ENCODE data around the gene STAC3. TPM values are rescaled to one million over a fixed set of nuclear protein-coding genes. Genes with fewer than 3 reads are reported as not detected.
A peak's percentile ranks its signal among the peaks of the same experiment; 100 is the strongest.

STAC3 gene
- total RNA-seq, 1 donor from 2014 or later, result 4.6 TPM

DNA sequence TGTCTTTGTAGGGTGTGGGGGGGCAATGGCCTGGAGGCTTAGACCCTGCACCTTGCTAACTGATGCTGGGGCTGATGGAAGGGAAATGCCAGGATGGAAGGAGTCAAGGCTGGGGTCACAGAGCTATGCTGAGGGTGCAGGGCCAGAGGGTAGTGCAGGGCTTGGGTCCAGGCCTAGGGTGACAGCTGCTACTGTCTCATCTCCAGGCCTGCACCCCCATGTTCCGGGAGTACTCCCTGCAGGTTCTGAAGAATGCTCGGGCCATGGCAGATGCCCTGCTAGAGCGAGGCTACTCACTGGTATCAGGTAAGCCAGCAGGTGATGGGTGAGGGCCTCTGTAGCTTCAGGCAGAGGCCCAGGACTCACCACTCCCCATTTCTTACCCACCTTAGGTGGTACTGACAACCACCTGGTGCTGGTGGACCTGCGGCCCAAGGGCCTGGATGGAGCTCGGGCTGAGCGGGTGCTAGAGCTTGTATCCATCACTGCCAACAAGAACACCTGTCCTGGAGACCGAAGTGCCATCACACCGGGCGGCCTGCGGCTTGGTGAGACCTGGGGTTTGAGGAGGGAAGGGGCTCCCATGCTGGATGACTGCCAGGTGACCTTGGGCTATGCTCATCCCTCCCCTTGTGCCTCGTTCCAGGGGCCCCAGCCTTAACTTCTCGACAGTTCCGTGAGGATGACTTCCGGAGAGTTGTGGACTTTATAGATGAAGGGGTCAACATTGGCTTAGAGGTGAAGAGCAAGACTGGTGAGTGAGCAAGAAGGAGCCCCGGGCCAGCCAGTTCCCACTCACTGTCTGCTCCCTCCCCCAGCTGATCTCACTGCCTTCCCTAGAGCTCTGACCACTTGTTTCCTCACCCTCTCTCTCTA lies 17.4 kb downstream of the STAC3 start:
- peak overlapping the region; percentile 96 for H3K27ac Mint-ChIP-seq
- no peak for ATAC-seq (ENCODE audit: low read depth)
- intact Hi-C loops (cut with micrococcal nuclease), result loop anchor here (1.0 kb wide), 1 partner anchor 7 kb away; no protein-coding TSS in a partner anchor
- POLR2A ChIA-PET, result interaction anchor here (0.9 to 1.3 kb wide), 3 partner anchors 9 to 122 kb away, joined by 3 to 4 read pairs (median 4); partner anchors contain the start of gene STAT6
- peaks cover 94% of the 10 kb centered on the region for H3K4me1 Mint-ChIP-seq
- DNase-seq, result no peak
- TF ChIP-seq, protein P1, sequence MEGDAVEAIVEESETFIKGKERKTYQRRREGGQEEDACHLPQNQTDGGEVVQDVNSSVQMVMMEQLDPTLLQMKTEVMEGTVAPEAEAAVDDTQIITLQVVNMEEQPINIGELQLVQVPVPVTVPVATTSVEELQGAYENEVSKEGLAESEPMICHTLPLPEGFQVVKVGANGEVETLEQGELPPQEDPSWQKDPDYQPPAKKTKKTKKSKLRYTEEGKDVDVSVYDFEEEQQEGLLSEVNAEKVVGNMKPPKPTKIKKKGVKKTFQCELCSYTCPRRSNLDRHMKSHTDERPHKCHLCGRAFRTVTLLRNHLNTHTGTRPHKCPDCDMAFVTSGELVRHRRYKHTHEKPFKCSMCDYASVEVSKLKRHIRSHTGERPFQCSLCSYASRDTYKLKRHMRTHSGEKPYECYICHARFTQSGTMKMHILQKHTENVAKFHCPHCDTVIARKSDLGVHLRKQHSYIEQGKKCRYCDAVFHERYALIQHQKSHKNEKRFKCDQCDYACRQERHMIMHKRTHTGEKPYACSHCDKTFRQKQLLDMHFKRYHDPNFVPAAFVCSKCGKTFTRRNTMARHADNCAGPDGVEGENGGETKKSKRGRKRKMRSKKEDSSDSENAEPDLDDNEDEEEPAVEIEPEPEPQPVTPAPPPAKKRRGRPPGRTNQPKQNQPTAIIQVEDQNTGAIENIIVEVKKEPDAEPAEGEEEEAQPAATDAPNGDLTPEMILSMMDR (IDR thresholded peaks at IDR 0.05), result no peak
- H3K27me3 Mint-ChIP-seq, result peaks cover 5% of the 10 kb centered on the region
- CTCF ChIA-PET, result interaction anchor here (2.4 to 20.9 kb wide), 2 partner anchors 9 to 18 kb away, joined by 9 to 390 read pairs; partner anchors contain the start of gene NXPH4
- H3K9me3 Mint-ChIP-seq, result no peaks in the 10 kb centered on the region
- H3K36me3 Mint-ChIP-seq (ENCODE audit: low read depth), result peaks cover 54% of the 10 kb centered on the region
- peak overlapping the region; percentile 80 for H3K4me3 Mint-ChIP-seq

DNA sequence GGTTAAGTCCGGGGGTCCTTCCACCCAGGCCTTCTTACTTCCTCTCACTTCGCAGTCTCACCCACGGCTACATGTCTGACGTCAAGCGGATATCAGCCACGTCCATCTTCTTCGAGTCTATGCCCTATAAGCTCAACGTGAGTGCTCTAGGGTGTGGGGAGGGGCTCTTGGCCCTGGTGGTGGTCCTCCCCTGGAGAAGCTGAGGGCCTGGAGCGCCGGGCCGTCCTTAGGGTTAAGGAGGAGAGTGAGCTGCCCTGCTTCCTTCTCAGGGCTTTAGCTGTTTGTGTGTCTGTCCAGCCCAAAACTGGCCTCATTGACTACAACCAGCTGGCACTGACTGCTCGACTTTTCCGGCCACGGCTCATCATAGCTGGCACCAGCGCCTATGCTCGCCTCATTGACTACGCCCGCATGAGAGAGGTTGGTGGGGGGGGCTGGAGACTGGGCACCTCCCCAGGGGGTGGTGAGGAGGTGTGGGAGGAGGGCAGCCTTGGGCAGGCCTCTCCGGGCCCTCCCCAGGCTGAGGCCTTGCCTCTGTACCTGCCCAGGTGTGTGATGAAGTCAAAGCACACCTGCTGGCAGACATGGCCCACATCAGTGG lies 18.7 kb downstream of the STAC3 start:
- Mint-ChIP-seq H3K27me3 (no peaks in the 10 kb centered on the region), H3K36me3 (ENCODE audit: low read depth) (peaks cover 54% of the 10 kb centered on the region), H3K27ac (no peak overlapping the region), H3K4me3 (peak overlapping the region; percentile 98), H3K4me1 (peaks cover 90% of the 10 kb centered on the region), H3K9me3 (no peaks in the 10 kb centered on the region)
- ChIA-PET POLR2A (interaction anchor here (3.9 kb wide), 1 partner anchor 16 kb away, joined by 65 read pairs; the partner anchor contains the start of gene NXPH4), CTCF (interaction anchor here (2.4 to 20.9 kb wide), 2 partner anchors 11 to 16 kb away, joined by 9 to 390 read pairs; partner anchors contain the start of gene NXPH4)
- ATAC-seq (ENCODE audit: low read depth) (no peak), DNase-seq (no peak)
- TF ChIP-seq, protein P1 (IDR thresholded peaks at IDR 0.05), result no peak
- intact Hi-C loops (cut with micrococcal nuclease), result no loop called here

DNA sequence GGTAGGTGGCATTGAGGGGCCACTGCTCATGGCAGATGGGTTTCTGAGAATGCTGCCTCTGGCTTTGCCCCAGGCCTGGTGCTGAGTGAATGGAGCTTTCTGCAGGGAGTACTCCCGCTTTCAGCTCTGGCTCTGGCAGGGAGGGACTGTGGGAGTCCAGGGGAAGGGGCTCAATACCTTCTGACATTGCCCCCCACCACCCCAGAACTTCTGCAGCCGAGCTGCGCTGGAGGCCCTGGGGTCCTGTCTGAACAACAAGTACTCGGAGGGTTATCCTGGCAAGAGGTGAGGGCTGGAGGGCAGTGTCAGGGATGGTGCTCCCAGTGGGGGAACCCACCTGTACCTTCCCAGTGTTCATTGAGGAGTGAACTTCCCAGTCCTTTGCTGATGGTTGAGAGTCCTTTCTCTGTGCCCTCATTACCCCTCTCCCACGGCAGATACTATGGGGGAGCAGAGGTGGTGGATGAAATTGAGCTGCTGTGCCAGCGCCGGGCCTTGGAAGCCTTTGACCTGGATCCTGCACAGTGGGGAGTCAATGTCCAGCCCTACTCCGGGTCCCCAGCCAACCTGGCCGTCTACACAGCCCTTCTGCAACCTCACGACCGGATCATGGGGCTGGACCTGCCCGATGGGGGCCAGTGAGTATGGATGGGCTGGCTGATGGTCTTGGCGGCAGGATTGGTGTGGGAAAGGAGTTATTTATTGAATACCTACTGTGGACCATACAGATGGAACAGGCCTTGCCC lies 19.5 kb downstream of the STAC3 start:
- Mint-ChIP-seq H3K27ac (peak overlapping the region; percentile 97), H3K4me1 (peaks cover 88% of the 10 kb centered on the region), H3K4me3 (peak overlapping the region; percentile 98), H3K27me3 (no peaks in the 10 kb centered on the region), H3K9me3 (no peaks in the 10 kb centered on the region), H3K36me3 (ENCODE audit: low read depth) (peaks cover 54% of the 10 kb centered on the region)
- no peak for DNase-seq
- TF ChIP-seq, protein P1 (IDR thresholded peaks at IDR 0.05), result no peak
- intact Hi-C loops (cut with micrococcal nuclease), result no loop called here
- ChIA-PET POLR2A (interaction anchor here (3.9 to 10.6 kb wide), 2 partner anchors 8 to 15 kb away, joined by 65 to 268 read pairs; partner anchors contain the start of gene NXPH4), CTCF (interaction anchor here (2.6 to 20.9 kb wide), 2 partner anchors 8 to 15 kb away, joined by 35 to 390 read pairs; partner anchors contain the start of gene NXPH4)
- no peak for ATAC-seq (ENCODE audit: low read depth)

DNA sequence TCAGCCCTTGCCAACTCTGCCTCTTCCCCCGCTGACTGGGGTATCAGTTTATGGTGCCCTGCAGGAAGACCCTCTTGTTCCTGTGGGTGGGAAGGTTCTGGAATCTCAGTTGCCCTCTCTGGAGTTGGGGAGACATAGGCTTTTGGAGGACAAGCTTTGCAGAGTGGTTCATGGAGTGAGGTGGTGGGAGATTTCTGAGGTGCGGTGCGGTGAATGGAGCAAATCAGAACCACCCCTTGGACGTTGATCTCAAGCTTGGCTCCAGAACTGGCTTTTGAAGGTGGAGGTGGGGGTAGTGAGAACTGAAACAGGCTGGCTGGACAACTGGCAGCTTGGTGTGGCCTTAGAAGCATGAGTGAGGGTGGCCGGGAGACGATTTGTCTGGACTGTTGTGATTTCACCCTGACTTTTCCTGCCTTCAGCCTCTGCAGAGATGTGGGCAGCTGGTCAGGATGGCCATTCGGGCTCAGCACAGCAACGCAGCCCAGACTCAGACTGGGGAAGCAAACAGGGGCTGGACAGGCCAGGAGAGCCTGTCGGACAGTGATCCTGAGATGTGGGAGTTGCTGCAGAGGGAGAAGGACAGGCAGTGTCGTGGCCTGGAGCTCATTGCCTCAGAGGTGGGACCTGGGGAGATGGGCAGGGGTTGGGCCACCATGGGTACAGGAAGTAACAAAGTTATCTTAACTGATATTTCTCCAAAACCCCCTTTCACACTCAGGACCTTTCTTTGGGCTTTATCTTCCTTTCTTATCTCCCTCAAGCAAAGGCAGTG lies 20.4 kb downstream of the STAC3 start:
- H3K4me1 Mint-ChIP-seq, result peaks cover 88% of the 10 kb centered on the region
- peaks cover 54% of the 10 kb centered on the region for H3K36me3 Mint-ChIP-seq (ENCODE audit: low read depth)
- POLR2A ChIA-PET, result interaction anchor here (0.5 to 10.6 kb wide), 8 partner anchors 9 to 505 kb away, joined by 3 to 268 read pairs (median 3); partner anchors contain the start of genes GLI1, LRP1, NXPH4 and STAT6
- peaks cover under 1% of the 10 kb centered on the region for H3K27me3 Mint-ChIP-seq
- CTCF ChIA-PET, result interaction anchor here (1.3 to 20.9 kb wide), 4 partner anchors 9 to 14 kb away, joined by 3 to 390 read pairs (median 28); partner anchors contain the start of gene NXPH4
- ATAC-seq (ENCODE audit: low read depth) (no peak), DNase-seq (no peak)
- peak overlapping the region; percentile 98 for H3K4me3 Mint-ChIP-seq
- TF ChIP-seq, protein P1 (IDR thresholded peaks at IDR 0.05), result no peak
- intact Hi-C loops (cut with micrococcal nuclease), result no loop called here
- H3K9me3 Mint-ChIP-seq, result no peaks in the 10 kb centered on the region
- H3K27ac Mint-ChIP-seq, result peak overlapping the region; percentile 97
